Caki2 (cell line): ENCODE data around the gene RAPGEF4. TPM values are rescaled to one million over a fixed set of nuclear protein-coding genes. Genes with fewer than 3 reads are reported as not detected.

ENCODE experiments used
- DNase-seq: peaks from one replicate; pipeline ENCODE4 v3.0.0-alpha.2; 2015; ENCODE audit warnings: low read depth
- in situ Hi-C: cut with HindIII; loops from 2 replicates; pipeline ENCODE4 v1.10.0; 2016; ENCODE audit warnings: low sequenced_read_pairs, low pct_unique_long_range_greater_than_20kb, mixed read lengths
- total RNA-seq: library from RNA; depleted of rRNA; stranded (reverse); fragments of >200 nt; shearing (Covaris generic); gene quantifications from 2 replicates; pipeline ENCODE4 v1.2.3, GENCODE V29; 2014; ENCODE audit warnings: low replicate concordance; rRNA removed

The RAPGEF4 gene
- 3.3 TPM in 1 of 2 replicates, not detected in the other for total RNA-seq

DNA sequence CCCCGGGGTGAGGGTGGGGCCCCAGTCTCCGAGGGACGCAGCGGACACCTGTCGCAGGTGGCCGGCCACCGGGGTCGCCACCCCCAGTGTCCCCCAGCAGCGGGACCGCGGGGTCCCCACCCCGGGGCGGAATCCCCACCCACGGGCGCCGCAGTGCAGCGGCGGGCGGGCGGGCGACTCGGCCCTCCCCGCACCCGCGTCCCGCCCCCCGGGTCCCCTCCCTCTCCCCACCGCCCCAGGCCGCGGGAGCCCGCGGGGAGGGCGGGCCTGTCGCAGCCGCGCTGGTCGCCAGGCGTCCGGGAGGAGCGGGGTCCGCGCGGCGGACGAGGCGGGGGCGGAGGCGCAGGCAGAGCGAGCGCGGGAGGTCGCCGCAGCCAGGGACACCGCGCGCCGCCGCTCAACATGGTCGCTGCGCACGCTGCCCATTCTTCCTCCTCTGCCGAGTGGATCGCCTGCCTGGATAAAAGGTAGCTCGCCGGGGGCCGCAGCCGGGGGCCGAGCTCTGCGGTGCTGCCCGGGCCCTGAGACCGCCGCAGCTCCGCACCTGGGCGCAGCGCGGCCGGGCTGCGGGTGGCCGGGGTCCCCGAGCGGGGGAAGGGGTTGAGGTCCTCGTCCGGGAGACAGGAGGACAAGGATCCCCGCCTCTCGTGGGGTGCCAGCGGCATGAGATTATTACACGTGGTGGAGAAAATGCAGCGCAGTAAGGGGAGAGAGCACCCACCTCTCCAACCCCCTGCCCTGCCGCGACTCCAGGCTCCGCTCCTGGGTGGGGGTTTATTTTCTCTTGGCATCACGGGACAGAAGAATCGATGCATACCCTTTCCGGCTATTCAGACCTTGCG, at the start of gene RAPGEF4:
Gene RAPGEF4 (plus strand): TSS at position 264 of the 842 bp plus-strand sequence. CDS start 139 bp downstream, at position 403.
- in situ Hi-C loops: no loop called here
- no peak for DNase-seq

DNA sequence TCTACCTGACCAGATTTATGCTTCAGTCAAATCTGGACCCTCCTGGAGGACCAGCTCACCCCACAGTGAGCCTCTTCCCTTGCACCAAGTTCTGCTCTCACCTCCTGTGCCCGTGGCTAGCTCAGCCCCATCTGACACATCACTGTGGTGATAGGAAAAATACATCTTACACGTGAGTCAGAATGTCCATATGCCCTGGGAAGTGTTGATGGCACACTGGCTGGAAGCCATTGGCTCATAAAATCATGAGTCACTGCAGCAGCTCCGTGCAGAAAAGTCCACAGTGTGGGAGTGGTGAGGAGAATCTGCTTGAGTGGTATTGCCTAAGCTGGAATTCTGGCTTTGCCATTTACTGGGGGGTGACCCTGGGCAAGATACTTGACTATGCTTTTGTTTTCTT, 42.6 kb upstream of the RAPGEF4 start:
- peak; percentile 91 for DNase-seq
- in situ Hi-C loops: no loop called here

DNA sequence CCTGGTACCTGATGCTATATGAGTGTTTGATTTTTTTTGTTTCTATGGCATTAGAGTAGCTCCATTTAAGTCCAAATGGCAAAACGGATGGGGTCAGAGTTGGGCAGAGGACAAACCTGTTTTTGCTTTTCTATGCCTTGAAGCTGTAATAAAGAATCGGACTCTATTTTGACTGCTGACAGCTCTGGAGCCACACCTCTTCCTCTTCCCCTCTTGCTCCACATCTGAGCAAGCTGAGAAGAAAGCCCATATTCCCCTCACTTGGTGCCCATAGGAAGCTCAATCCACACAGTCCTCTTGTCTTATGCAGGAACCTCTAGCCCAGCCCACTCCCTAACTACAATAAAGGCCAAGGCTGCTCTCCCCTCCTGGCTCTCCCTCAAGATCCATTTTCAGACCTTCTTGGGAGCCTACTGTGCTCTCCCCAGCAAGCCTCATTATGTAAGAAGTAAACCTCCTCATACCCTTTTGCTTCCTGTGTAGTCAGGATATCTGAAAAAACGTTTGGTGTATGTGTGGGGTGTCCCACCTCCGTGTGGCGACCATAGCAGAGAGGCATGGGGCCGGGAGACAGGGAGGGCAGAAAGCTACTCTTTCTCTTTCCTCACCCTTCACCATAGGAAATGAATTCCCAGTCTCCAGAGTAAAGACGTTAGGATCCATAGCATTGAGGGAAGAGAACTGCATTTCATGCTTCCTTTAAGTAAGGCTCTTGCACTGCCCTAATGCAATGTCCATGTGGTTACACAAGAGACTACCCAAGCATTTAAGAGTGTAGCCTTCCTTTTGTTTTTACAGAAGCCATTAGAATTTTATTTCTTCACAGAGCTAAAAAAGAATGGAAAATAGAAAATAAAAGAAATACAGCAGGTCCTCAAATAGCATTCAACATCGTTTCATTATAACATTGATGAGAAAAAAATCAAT, 41.9 kb upstream of the RAPGEF4 start:
- in situ Hi-C loops: no loop called here
- DNase-seq: no peak

DNA sequence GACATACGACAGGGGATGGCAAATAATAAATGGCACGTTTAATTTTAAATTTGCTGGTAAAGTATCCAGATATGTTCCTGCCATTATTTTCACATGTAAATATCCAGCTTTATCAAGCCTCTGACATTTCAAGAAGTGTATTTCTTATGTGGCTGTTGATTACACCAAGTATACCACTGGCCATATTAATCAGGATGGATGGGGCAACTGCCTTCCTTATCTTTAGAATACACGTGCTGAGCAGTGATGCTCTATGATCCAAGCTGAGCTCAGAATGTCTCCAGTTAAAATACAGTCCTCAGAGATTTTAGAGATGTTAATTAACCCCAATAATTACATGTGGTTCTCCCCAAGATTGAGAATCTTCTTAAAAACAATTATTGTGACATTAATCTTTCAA, 38.3 kb upstream of the RAPGEF4 start:
- no peak for DNase-seq
- in situ Hi-C loops: no loop called here

DNA sequence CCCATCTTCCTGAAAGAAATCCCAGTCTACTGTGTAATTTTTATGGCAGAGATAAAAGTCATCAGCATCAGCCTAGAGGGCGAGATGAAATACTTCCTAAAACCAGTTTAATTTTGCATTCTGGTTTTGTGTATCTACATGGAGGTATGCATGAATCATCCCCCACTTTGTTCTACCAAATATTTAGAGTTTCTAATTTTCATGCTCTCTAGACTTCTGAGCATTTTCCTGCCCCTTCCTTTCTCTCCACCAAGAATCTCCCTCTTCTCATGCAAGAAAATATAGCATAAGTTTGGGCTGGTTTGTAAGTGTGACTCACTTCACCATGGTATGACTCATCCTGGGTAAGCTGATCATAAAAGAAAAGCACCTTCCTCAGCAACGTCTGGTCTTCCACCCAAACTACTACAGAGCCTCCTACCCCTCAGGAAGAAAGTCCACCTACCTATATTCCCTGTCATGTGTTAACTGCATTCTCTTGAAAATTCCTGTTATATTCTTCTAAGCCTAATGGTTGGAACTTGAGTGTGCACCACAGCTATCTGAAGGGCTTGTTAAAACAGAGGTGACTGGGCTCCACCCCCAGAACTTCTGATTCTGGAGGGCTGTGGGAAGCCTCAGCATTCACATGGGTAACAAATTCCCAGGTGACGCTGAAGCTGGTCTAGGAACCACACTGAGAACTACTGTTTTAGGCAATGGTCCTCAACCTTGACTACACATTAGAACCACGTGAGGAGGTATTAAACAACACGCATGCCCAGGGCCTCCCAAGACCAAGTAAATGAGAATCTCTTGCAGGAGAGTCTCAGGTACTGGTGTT, 37.4 kb upstream of the RAPGEF4 start:
- DNase-seq: peak; percentile 74
- in situ Hi-C loops: no loop called here

DNA sequence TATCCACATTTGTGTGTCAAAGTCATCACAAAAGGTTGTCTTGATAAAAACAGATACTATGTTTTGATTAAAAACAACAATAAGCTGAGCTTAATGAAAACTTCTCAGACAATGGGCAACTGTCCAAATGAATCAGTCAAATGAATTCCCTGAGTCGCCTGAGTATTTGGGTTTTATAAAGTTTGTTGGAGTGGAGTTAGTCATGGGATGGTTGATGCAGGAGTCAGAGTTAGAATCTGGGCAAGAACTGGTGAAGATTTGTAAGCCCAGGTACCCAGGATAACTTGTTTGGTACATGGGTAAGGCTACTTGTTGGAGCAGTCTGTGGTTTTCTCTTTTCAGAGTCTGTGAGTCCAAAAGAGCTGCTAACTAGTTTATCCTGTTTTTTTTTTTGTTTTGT, 34.4 kb upstream of the RAPGEF4 start:
- in situ Hi-C loops: no loop called here
- no peak for DNase-seq

DNA sequence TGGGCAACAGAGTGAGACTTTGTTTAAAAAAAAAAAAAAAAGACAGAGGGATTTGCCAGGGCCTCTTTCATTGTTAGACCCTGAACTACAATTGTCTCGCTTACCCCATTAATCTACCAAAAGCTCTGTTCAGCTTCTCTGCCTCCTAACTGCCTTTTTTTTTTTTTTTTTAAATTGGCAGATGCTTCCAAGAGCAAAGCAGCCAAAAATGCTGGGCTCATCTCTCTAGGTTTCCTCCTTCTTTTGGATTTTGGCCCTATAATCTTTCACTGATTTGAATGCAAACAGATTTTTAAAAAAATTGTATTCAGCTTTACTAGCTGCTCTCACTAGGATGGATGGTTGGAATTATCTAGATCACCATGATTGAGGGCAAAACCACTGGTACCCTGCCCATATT, 33.2 kb upstream of the RAPGEF4 start:
- in situ Hi-C loops: no loop called here
- no peak for DNase-seq

DNA sequence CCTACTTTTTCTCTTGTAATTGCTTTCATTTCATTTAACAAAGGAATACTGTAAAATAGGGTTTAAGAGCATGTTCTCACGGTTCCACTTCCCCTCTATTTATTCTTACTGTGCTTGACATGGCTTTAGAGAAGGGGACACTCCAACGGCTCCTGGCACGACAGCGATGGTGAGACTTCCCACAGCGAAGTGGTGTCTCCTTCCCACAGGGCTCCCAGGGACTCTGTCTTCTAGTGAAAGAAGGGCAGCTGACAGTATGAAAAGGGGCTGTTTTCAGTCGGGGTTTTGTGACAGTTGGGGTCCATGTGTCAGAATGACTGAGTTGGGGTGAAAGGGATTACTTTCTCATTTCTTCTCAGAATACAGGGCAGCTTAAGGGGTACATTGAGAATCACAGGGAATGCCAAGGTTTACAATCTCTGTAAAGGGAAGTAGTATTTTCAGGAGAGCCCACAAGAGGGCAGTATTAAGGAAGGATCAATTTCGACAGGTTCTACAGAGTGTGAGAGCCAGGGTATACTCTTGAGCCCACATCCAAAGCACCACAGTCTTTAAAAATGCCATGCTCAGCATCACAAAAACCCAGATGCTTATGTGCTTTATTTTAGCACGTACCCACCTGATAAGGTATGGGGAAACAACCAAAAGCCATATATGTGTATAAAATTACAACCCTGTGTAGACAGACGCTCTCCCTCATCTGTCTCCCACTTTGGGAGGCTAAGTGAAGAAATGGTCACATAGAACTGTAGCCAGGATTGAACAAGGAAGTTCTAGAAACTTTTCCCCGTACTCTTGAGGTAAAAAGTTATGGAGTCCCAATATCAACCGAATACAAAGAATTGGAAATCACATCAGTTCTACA, 31.3 kb upstream of the RAPGEF4 start:
- DNase-seq: peak; percentile 22
- in situ Hi-C loops: no loop called here

DNA sequence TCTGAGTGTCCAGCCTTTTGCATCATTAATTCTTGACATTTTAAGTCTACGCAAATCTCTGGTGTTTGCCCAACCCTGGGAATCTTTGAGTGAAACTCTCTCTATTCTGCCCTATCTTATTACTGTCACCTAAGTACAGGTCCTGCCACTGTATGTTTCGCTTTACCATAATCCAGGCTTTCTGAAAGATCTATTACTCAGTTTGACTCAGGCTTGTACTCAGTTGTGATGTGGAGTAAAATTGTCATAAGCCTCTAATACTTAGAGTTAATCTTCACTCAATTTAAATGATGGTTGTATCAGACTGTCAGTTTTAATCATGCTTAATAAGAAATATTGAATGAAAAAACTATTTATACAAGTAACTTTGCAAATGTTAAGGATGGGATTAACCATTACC, 30.3 kb upstream of the RAPGEF4 start:
- DNase-seq: no peak
- in situ Hi-C loops: no loop called here

DNA sequence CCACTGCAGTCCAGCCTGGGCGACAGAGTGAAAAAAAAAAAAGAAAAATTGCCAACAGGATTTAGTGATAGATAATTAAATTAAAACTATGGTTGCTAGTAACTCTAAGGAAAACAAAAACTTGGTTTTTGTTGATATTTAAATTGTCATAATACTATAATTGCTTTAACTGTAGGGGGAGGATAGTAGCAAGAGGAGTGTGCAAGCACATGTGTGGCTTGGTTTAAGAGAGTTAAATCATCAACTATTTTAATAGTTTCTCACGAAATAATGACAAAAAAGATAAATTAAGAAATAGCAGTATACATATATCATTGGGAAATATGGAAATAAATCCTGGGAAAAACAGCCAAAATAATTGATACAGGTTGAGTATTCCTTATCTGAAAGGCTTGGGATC, 27.4 kb upstream of the RAPGEF4 start:
- no peak for DNase-seq
- in situ Hi-C loops: no loop called here

DNA sequence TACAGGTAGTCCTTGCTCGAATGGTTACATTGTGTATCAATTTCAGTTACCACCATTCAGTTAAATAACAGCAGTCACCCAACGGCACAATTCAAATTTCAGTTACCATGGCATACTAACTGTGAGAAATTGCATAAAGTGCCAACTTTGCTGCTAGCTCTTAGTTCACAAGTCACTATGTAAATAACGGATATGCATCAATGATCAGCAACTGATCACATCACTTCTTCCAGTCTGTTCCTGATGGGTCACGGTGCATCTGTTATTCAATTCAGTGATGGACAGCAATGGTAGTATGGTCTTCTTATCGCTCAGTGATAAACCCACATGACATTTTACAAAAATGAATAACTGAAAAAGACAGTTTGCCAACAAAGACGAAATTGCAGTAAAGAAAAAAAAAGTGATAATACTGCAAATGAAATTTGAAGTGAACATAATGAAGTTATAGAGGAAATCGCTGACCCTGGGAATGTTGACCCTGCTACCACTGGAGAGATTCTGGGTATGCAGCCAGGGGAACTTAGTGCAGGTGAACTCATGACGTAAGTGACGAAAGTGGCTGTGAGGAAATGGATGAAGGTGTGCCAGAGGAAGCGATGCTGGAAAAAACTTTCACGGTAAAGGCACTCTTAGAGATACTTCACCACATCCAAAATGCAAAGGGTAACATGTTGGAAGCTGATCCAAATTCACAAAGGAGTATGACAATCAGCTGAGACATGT, 25.9 kb upstream of the RAPGEF4 start:
- in situ Hi-C loops: no loop called here
- peak; percentile 69 for DNase-seq

DNA sequence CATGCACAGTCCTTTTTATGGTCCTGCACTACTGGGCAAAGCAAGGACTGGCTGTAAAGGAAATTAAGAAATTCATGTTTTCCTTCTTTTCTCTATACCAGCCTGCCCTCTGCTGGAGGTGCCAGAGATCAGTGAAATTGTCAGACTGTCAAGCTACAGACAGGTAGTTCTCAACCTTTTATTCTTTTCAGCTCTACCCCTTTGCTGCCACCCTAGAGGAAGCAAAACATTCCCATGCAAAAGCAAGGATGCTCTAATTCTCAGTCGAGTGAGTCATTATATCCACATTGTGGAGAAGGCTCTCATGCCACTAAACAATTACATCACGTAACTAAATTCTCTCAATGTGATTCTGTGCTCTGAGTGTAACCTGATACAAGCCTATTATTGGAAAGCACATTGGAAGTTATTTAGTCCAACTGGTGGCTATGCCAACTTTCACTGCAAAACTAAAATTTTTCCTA, 25.0 kb upstream of the RAPGEF4 start:
- DNase-seq: peak; percentile 97
- in situ Hi-C loops: no loop called here

DNA sequence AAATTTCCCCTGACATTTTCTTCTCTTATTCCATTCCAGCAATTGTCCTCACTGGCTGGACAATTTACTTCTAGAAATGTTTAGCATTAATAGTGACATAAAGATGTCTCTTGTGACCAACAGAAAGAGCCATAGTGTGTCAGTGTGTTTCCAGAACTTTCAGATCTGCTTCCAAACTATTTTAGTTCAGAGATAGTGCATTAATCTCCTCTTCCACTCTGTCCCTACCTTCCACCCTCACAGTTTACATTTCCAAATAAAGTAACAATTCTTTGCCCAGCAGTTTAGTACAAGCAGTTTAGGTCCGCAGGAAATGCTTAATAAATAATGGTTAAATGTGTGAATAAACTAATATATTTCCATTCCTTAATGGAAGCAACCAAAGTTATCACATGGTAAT, 24.5 kb upstream of the RAPGEF4 start:
- DNase-seq: no peak
- in situ Hi-C loops: no loop called here

DNA sequence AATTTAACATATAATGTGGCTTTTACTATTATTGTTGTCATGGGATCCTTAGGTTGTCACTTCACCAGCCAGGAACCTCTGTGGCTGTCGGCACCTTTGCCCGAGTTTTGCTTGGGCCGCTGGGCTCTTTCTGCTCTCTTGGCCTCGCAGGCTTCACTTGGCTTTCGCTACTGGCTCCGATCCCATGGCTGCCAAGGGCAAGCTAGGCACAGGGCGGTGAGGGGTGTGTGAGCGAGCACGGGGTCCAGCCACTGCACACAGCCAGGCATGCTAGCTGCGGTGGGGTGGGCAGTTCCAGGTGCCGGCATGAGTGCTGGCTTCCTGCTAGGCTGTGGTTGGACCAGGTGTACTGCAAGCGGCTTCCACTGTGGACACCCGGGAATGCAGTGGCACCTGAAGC, 23.4 kb upstream of the RAPGEF4 start:
- in situ Hi-C loops: no loop called here
- no peak for DNase-seq

DNA sequence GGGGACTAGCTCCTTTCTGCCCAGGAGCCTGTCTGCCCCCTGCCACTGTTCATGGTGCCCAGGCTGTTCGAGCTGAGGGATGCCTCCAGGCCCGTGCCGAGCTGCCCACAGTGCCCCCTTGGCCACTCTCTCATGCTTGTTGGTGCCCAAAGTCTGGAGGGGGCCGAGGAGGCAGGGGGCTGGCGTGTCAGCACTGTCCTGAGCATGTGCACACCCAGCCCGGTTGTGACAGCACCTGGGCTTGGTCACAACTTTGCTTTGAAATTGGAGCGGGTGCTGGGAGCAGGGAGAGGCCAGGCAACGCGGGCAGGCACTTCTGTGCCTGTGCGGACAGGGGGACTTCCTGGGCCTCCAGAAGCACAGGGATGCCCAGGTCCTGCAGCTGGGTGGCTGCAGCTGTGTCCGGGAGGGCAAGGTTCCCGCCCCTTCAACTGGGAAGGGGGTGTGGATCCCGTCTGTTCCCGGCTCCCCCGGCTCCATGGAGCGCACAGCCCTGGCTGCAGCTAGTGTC, 22.2 kb upstream of the RAPGEF4 start:
- no peak for DNase-seq
- in situ Hi-C loops: no loop called here

DNA sequence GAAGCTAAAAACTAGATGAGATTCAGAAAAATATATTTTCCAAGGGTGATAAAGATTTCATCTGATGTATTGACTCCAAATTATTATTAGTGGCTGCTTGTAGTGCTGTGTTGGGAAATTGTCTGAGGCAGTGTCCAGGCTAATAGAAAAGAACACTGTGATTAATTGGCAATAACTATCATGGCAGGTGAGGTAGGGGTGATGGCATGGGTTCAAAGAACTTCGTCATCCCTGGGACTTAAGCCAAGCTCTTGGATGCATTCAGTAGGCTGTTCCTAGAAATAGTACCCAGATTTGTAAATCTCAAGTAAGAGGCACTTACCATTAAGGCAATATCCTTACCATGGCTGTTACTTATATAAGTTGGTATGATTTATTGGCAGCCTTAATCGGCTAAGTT, 13.2 kb upstream of the RAPGEF4 start:
- no peak for DNase-seq
- in situ Hi-C loops: no loop called here

DNA sequence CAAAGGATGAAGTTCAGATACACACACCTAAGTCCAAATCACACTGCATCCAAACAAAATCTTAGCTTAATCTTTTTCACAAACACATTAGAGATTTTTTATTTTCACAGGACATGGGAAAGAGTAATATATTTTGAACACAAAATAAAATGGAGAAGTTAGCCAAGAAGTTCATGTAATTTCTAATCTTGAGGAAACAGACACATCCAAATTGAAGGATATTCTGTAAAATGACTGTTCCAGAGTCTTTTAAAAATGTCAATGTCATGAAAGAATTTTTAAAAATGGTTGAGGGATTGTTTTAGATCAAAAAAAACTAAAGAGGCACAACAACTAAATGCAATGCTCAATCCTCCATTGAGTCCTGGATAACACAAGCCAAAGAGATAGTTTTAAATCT, 12.4 kb upstream of the RAPGEF4 start:
- in situ Hi-C loops: no loop called here
- DNase-seq: no peak
